Heart left ventricle (tissue), 13 donors: ENCODE results near the gene KCNK18.

Experiments
- POLR2A ChIP-seq, 2 donors: fragments of 450-650 bp; IDR thresholded peaks; one replicate each; pipeline ENCODE4 v1.6.1; 2017; ENCODE audit warnings: antibody characterized with exemption in 2 of 2, mild to moderate bottlenecking in 2 of 2, moderate library complexity in 2 of 2
- TF ChIP-seq, protein P1 (sequence below), 12 donors: fragments of 200-600 bp; sonication (generic) in 4 of 12; IDR thresholded peaks; one replicate each; pipeline versions ENCODE4 v1.5.0 to v1.8.0; 2018 to 2022; ENCODE audit warnings: antibody characterized with exemption in 12 of 12, mild to moderate bottlenecking in 5 of 12
- donor health status: ischemic (EF 13 %, LVEDD 7.1; RV severe dilation, severe dysfunction).
- donor health status: DM: no; HTN: yes; CAD: no.
- donor health status: DM: no; HTN: no; CAD: no.
- donor health status: ischemic (EF 25% LVEDD 6.9; RV normal size, moderate dysfunction).
- donor health status: ischemic (EF 25% LVEDD 5.7; RV mildly dilated, moderate dysfunction).
- donor health status: ischemic (EF 35%, LVEDD 5.7; RV mildly dilated, moderate dysfunction).
- donor health status: nonischemic (EF 11% LVEDD 7.7; RV severe dilation, severe dysfunction).
- donor health status: DM: yes; HTN: yes; CAD: no.
- donor health status: PGD.
- donor health status: ischemic (EF 29% LVEDD 5.4; RV normal size, mild dysfunction).
- donor health status: nonischemic (EF 23%, LVEDD 6.1; RV moderate dilation, normal function).

DNA sequence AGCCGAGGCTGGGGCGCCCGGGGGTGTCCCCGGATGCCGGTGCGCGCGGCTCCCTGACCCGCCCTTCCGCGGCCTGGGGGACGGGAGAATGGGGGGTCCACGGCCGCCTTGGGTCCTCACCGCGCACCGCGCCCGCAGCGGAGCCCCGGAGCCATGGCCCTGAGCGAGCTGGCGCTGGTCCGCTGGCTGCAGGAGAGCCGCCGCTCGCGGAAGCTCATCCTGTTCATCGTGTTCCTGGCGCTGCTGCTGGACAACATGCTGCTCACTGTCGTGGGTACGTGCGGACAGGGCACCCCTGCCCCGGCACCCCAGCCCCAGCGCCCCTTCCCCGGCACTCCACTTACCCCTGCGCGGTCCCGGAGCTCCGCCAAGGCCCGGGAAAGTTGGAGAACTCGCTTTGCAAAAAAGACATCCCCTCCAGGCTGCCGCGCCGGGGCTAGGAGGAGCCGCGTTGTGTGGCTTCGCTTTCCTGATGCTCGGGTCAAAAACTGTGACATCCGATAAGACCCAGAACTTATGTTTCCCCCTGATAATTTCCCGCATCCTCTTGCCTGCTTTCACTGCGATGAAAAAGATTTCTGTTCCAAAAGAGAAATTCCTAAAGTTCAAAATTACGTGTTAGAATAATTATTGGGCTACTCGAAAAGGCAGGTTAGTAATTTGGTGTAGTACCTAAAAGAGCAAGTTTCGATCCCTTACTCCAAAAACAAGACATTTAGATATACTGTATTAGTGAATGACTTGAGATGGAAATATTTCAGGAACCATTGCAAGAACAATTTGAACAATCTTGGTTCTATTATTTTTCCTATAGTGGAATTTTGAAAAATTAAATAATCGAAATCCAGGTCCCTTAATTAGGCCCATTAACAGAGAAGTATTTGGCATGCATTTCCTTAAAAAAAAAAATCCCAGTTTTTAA, 44.5 kb downstream of the KCNK18 start:
- TF ChIP-seq, protein P1, sequence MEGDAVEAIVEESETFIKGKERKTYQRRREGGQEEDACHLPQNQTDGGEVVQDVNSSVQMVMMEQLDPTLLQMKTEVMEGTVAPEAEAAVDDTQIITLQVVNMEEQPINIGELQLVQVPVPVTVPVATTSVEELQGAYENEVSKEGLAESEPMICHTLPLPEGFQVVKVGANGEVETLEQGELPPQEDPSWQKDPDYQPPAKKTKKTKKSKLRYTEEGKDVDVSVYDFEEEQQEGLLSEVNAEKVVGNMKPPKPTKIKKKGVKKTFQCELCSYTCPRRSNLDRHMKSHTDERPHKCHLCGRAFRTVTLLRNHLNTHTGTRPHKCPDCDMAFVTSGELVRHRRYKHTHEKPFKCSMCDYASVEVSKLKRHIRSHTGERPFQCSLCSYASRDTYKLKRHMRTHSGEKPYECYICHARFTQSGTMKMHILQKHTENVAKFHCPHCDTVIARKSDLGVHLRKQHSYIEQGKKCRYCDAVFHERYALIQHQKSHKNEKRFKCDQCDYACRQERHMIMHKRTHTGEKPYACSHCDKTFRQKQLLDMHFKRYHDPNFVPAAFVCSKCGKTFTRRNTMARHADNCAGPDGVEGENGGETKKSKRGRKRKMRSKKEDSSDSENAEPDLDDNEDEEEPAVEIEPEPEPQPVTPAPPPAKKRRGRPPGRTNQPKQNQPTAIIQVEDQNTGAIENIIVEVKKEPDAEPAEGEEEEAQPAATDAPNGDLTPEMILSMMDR (IDR thresholded peaks at IDR 0.05), result no peak
- TF ChIP-seq POLR2A (IDR thresholded peaks at IDR 0.05), result no peak
